Activated CD8-positive, alpha-beta memory T cell treated with anti-CD3 and anti-CD28 coated beads for 4 hours (primary cell): ENCODE results near the gene RCOR1.
"Not testable (repeated sequence)": the region's sequence is repeated elsewhere in the genome, so short reads cannot be mapped to it uniquely, and the experiment has no call there.

Source experiments
- DNase-seq, 2 donors: peaks; one replicate each; pipeline ENCODE4 v3.0.0-alpha.2; 2020; ENCODE audit warnings: low read depth in 2 of 2

Gene RCOR1

GRCh38 chr14:102591944-102592762 is at the start of gene RCOR1:
Gene RCOR1, plus strand, starts transcription at chr14:102592649. Its CDS starts 238 bp downstream, at chr14:102592887.
- DNase-seq, result peak; percentile 95 to 96

DNA sequence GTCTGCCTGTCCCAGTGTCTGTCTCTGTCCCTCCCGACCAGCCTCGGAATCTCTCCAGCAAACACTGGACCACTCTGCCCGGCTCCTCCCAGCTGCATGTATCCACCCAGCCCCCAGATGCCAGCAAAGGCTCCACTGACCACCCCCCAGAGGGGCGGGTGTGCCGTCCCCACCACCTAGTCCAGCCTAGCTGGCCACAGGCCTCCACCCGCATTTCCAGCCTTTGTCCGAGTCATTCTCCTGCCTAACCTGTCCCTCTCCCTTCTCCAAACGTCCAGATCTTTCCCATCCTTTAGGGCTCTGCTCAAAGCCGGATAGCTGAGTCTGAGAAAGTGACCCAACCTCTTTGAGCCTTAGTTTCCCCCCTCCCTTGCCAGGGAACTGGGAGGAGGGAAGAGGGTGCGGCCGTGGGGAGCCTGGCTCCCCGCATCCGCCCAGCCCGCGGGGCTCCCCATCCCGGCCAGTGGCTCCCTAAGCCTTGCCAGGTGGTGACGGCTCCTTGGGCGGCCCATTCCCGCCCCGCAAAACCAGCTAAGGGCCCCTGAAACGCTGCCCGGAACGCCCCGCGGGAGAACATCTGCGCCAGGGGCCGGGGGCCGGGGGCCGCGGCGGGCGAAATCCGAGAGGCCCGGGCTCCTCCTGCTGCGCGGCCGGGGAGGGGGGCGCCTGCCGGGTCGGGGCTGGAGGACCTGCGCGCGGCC is 48.3 kb upstream of the RCOR1 start:
- DNase-seq, result no peak

GRCh38 chr14:102544747-102545460 is 47.5 kb upstream of the RCOR1 start:
- DNase-seq, result no peak

GRCh38 chr14:102545461-102546265 is 46.8 kb upstream of the RCOR1 start:
- DNase-seq, result no peak

DNA sequence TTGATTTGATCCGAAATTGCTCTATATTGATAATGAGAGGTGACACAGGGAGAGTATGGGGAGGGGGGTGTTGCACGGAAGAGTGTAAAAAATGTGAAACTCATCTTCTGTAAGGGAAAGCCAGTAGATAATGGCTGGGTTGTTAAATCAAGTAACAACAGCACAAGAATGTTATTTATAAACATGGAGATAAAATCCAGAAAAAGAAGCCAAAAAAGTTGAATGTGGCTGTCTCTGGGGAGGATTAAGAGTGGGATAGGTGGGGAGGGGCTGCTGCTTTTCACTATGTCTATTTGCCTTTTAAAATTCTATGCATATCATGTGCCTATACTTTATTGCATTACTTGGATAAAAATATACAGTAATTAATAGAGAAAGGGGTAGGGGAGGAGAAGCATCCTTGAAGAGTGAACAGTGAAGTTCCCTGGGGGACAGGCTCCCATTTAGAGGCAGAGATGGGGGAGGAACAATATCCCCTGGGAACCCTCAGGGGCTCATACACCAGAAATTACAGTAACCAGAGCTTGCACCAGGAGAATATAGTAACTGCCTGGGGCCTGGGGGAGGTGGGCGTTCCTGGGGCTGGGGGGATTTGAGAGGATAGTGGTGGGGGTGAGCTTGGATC is 43.7 kb upstream of the RCOR1 start:
- DNase-seq, result no peak

DNA sequence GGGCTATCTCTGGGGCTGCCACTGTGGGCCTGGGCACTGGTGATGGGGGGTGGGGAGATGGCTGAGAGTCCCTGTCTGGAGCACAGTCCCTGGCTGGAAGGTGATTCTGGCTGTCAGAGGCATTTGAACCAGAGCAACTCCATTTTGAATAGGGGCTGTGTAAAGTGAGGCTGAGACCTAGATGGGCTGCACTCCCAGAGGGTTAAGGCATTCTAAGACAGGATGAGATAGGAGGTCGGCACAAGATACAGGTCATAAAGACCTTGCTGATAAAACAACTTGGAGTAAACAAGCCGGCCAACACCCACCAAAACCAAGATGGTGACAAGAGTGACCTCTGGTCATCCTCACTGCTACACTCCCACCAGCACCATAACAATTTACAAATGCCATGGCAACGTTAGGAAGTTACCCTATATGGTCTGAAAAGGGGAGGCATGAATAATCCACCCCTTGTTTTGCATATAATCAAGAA is 41.5 kb upstream of the RCOR1 start:
- not testable (repeated sequence) for DNase-seq

DNA sequence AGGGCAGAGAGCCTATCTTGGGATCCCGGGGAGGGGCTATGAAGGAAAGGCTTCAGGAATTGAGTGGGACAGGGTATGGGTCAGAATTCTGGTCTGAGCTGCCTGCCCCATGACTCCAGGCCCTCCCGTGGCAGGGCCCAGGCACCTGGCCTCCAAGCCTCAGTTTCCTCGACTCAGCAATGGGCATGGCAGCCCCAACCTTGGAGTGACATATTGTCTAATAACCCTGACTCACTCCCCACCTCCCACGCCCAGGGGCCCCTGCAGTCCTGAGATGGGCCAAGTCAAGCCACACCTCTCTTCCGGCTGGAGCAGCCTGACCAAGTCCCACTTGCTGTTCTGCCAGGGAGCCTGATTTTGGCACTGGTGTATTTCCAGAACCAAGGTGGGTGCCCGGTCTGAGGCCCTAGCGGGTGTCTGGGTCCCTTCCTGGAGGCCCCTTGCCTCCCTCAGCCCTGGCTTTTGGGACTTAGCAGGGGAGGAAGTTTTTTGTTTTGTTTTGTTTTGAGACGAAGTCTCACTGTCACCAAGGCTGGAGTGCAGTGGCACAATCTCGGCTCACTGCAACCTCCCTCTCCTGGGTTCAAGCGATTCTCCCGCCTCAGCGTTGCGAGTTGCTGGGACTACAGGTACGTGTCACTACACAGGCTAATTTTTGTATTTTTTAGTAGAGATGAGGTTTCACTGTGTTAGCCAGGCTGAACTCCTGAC is 40.3 kb upstream of the RCOR1 start:
- DNase-seq, result no peak

- DNase-seq, result peak; percentile 12 to 34
Observed at GRCh38 chr14:102554821-102555819, 37.3 kb upstream of the RCOR1 start.

DNA sequence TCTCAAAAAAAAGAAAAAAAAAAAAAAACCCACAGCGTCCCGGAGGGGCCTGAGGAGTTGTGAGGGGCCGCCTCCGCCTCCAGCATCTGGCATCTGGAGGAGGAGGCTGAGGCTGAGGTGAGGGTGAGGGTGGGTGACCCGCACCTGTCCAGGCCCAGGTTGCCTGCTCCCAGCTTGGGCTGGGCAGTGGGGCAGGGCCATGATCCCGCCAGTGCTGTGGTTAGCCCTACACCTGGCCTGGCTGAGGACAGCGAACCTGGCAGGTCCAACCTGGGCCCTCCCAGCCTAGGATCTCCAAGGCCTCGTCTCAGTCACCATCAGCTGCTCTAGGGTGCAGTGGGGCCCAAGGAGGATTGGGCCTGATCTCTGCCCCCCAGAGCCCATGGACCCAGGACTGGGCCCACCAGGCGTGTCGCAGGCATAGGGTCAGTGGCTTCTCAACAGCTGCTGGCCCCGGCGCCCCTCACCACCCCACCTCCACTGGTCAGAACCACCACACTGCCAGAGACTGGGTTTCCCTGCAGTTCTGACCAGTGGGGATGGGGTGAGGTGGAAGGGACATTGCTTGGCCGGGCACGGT is 36.3 kb upstream of the RCOR1 start:
- no peak for DNase-seq

DNA sequence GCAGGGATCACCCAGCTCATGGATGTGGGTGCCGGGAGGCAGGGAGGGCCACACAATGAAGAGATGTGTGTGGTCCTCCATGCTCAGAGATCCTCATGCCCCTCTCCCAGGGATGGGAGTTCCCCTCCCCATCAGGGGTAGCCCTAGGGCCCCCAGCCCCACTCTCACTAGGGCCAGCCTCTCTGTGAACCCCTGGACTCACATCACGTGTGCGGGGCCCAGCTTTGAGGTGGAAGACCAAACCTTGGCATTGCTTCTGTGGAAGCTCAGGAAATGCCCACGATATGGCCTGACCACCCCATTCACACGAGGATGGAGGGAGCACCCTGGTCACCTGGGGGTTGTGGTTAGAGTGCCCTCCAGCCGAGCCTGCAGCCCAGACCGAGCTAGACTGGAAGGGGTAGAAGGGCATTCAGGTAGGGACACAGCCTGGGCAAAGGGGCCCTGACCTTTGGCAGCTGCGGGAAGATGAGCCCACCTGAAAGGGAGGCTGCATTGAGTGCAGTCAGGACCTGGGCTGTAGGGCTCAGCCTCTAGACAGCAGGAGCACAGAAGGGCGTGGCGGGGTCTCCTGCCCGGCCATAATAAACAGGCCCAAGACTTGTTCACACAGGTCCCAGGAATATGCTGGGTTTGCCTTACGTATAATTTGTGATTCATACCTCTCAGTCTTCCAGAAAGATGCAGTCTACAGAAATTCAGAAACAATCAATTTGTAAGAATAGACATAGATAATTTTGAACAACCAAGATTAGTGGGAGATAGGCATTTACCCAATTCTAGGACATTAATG is 34.8 kb upstream of the RCOR1 start:
- DNase-seq, result no peak

GRCh38 chr14:102558556-102558955 is 33.9 kb upstream of the RCOR1 start:
- DNase-seq, result no peak

DNA sequence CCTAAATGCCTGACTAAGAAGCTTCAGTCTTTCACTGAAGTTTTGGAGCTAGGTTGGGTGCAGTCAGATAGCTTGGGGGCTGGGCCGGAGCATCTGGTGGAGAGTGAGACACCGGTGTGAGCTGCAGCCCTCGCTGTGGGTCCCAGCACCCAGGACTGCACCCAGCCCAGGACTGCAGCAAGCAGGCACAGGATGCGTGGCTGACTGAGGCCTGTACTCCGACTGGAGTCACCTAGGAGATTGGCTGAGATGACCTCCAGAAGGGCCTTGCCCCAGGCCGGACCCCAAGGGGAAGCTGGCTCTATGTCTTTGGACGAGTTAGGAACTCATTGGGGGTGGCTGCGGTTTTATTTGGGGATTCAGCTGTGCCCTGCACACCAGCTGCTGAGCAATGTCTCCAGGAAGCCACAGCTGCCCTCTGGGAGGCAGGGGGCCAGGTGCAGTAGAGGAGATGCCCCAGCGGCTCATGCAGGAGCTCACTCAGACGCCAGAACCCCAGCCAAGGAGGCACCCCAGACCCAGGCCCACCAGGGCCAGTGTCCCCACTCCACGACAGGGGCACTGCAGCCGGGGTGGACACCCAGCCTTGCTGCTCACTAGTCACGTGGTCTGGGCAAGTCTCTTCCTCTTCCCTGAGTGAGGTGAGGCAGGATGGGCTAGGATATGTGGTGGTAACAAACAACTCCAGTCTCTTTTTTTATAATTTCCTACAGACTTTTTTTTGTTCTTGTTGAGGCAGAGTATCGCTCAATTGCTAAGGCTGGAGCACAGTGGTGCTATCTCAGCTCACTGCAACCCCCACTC is 31.8 kb upstream of the RCOR1 start:
- no peak for DNase-seq

DNA sequence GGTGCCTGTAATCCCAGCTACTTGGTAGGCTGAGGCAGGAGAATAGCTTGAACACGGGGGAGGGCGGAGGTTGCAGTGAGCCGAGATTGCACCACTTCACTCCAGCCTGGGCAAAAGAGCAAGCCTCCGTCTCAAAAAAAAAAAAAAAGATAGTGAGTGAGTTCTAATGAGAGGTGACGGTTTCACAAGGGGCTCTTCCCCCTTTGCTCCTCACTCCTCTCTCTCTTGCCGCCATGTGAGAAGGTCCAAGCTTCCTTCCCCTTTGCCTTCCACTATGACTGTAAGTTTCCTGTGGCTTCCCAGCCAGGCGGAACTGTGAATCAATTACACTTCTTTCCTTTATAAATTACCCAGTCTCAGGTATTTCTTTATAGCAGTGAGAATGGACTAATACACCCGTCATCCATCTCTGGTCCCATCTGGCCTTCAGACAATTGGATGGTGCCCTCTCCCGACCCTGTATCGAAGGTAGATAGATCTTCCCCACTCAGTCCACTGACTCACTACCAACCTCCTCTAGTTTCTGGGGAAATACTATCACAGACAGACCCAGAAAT is 27.0 kb upstream of the RCOR1 start:
- DNase-seq, result no peak

DNA sequence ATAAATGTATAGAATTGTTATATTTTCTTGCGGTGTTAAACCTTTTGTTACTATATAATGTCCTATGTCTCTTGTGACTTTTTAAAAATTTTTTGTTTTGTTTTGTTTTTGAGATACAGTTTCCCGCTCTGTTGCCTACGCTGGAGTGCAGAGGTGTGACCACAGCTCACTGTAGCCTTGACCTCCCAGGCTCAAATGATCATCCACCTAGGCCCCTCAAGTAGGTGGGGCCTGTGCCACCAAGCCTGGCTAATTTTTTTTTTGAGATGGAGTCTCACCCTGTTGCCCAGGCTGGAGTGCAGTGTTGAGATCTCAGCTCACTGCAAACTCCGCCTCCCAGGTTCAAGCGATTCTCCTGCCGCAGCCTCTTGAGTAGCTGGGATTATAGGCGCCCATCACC is 26.5 kb upstream of the RCOR1 start:
- DNase-seq, result no peak

GRCh38 chr14:102568115-102568614 is 24.3 kb upstream of the RCOR1 start:
- no peak for DNase-seq

- no peak for DNase-seq
Observed at GRCh38 chr14:102570334-102570995, 22.0 kb upstream of the RCOR1 start.
